IPS DF 19.7 (cell line): Measurements from ENCODE around the gene CPZ.

Experiments used
- DNase-seq: peaks from one replicate; pipeline ENCODE4 v3.0.0-alpha.2; 2013; ENCODE audit warnings: low read depth, low spot score

The CPZ gene

GRCh38 chr4:8594097-8595038, 1.8 kb downstream of the CPZ start:
- peak; percentile 60 for DNase-seq

- no peak for DNase-seq
Observed at GRCh38 chr4:8595237-8596087, 2.9 kb downstream of the CPZ start.

GRCh38 chr4:8596891-8597290, 4.3 kb downstream of the CPZ start:
- no peak for DNase-seq

- no peak for DNase-seq
Observed at GRCh38 chr4:8597319-8597718, 4.8 kb downstream of the CPZ start.

GRCh38 chr4:8597791-8598190, 5.2 kb downstream of the CPZ start:
- DNase-seq, result no peak

GRCh38 chr4:8598391-8599090, 6.0 kb downstream of the CPZ start:
- no peak for DNase-seq

GRCh38 chr4:8599091-8599460, 6.5 kb downstream of the CPZ start:
- no peak for DNase-seq

- DNase-seq, result no peak
Observed at GRCh38 chr4:8599657-8600056, 7.1 kb downstream of the CPZ start.

GRCh38 chr4:8600266-8600665, 7.7 kb downstream of the CPZ start:
- no peak for DNase-seq

GRCh38 chr4:8600686-8601085, 8.1 kb downstream of the CPZ start:
- no peak for DNase-seq

GRCh38 chr4:8601086-8601485, 8.5 kb downstream of the CPZ start:
- DNase-seq, result no peak

- no peak for DNase-seq
Observed at GRCh38 chr4:8601556-8601955, 9.0 kb downstream of the CPZ start.

GRCh38 chr4:8602686-8603430, 10.3 kb downstream of the CPZ start:
- DNase-seq, result no peak

- DNase-seq, result no peak
Observed at GRCh38 chr4:8603931-8604330, 11.4 kb downstream of the CPZ start.

GRCh38 chr4:8605289-8605688, 12.7 kb downstream of the CPZ start:
- DNase-seq, result no peak

- no peak for DNase-seq
Observed at GRCh38 chr4:8606476-8606875, 13.9 kb downstream of the CPZ start.

- DNase-seq, result no peak
Observed at GRCh38 chr4:8606966-8607365, 14.4 kb downstream of the CPZ start.

- no peak for DNase-seq
Observed at GRCh38 chr4:8607603-8608481, 15.3 kb downstream of the CPZ start.

GRCh38 chr4:8608714-8609391, 16.3 kb downstream of the CPZ start:
- no peak for DNase-seq

GRCh38 chr4:8609406-8609805, 16.8 kb downstream of the CPZ start:
- DNase-seq, result no peak
